Inflammatory macrophage treated with lipopolysaccharide for 1 hour (primary cell): ENCODE data around the gene SCN3A.

ENCODE experiments used
- DNase-seq, 2 donors: peaks; one replicate each; pipeline ENCODE4 v3.0.0-alpha.2; 2020 to 2022

Gene SCN3A

GRCh38 chr2:165203689-165204559 is at the start of gene SCN3A:
TSS of gene SCN3A (minus strand) at chr2:165204050. CDS start at chr2:165176394, 27,656 bp downstream.
- peak; percentile 13 to 30 for DNase-seq

GRCh38 chr2:165253178-165253577 is 49.3 kb upstream of the SCN3A start:
- DNase-seq = no peak

- no peak for DNase-seq
These were observed 47.5 kb upstream of the SCN3A start for GRCh38 chr2:165251366-165251765.

- DNase-seq = no peak
These were observed 44.4 kb upstream of the SCN3A start for GRCh38 chr2:165248238-165248637.

GRCh38 chr2:165245081-165245793 is 41.4 kb upstream of the SCN3A start:
- no peak for DNase-seq

GRCh38 chr2:165240916-165241315 is 37.1 kb upstream of the SCN3A start:
- no peak for DNase-seq

GRCh38 chr2:165239856-165240515 is 36.1 kb upstream of the SCN3A start:
- DNase-seq = no peak

GRCh38 chr2:165239230-165239629 is 35.4 kb upstream of the SCN3A start, which contains the start of gene SCN2A:
TSS of gene SCN2A (plus strand) at chr2:165239414. CDS start at chr2:165295824, 56,410 bp downstream.
- peak; percentile 24 to 56 for DNase-seq

- peak in 1 of 2 donors; percentile 21 for DNase-seq
These were observed 34.4 kb upstream of the SCN3A start for GRCh38 chr2:165238295-165238694.

- DNase-seq = no peak
These were observed 33.2 kb upstream of the SCN3A start for GRCh38 chr2:165237056-165237455.

- DNase-seq = no peak
These were observed 23.7 kb upstream of the SCN3A start for GRCh38 chr2:165227571-165227970.

- DNase-seq = no peak
These were observed 21.1 kb upstream of the SCN3A start for GRCh38 chr2:165224941-165225340.

- DNase-seq = no peak
These were observed 15.6 kb upstream of the SCN3A start for GRCh38 chr2:165219481-165219880.

- DNase-seq = no peak
These were observed 10.2 kb upstream of the SCN3A start for GRCh38 chr2:165214093-165214492.

GRCh38 chr2:165208094-165208493 is 4.2 kb upstream of the SCN3A start:
- DNase-seq = no peak

- DNase-seq = no peak
These were observed 2.0 kb upstream of the SCN3A start for GRCh38 chr2:165205865-165206264.

GRCh38 chr2:165202239-165202638 is 1.6 kb downstream of the SCN3A start:
- no peak for DNase-seq

- no peak for DNase-seq
These were observed 5.7 kb downstream of the SCN3A start for GRCh38 chr2:165198181-165198580.

GRCh38 chr2:165197346-165197745 is 6.5 kb downstream of the SCN3A start:
- DNase-seq = no peak

GRCh38 chr2:165196411-165196810 is 7.4 kb downstream of the SCN3A start:
- no peak for DNase-seq

GRCh38 chr2:165193178-165193777 is 10.6 kb downstream of the SCN3A start:
- DNase-seq = no peak

- DNase-seq = no peak
These were observed 11.1 kb downstream of the SCN3A start for GRCh38 chr2:165192729-165193128.
